ENCODE measurements around the gene NAV2.
"Not testable (repeated sequence)": the region's sequence is repeated elsewhere in the genome, so short reads cannot be mapped to it uniquely, and the experiment has no call there.

NAV2 gene

GRCh38 chr11:19985111-19985510 is 272.5 kb downstream of the NAV2 start:
- no peak for DNase-seq

- no peak for DNase-seq
Measured at GRCh38 chr11:19987331-19987801, 274.7 kb downstream of the NAV2 start.

GRCh38 chr11:19988598-19988997 is 276.0 kb downstream of the NAV2 start:
- no peak for DNase-seq

GRCh38 chr11:19989191-19989590 is 276.6 kb downstream of the NAV2 start:
- DNase-seq: no peak

- no peak for DNase-seq
Measured at GRCh38 chr11:19992162-19992561, 279.5 kb downstream of the NAV2 start.

- no peak for DNase-seq
Measured at GRCh38 chr11:19992998-19993397, 280.4 kb downstream of the NAV2 start.

- DNase-seq: no peak
Measured at GRCh38 chr11:19994672-19995071, 282.0 kb downstream of the NAV2 start.

- DNase-seq: no peak
Measured at GRCh38 chr11:19995145-19995544, 282.5 kb downstream of the NAV2 start.

GRCh38 chr11:19996571-19996970 is 283.9 kb downstream of the NAV2 start:
- DNase-seq: no peak

GRCh38 chr11:20000022-20000350 is 287.3 kb downstream of the NAV2 start:
- no peak for DNase-seq

- DNase-seq: no peak
Measured at GRCh38 chr11:20000351-20001134, 287.9 kb downstream of the NAV2 start.

- DNase-seq: no peak
Measured at GRCh38 chr11:20002312-20003216, 289.9 kb downstream of the NAV2 start.

GRCh38 chr11:20003351-20003750 is 290.7 kb downstream of the NAV2 start:
- peak; percentile 2 for DNase-seq

GRCh38 chr11:20004866-20005265 is 292.2 kb downstream of the NAV2 start:
- DNase-seq: no peak

GRCh38 chr11:20005747-20006146 is 293.1 kb downstream of the NAV2 start:
- DNase-seq: no peak

- DNase-seq: not testable (repeated sequence)
Measured at GRCh38 chr11:20006618-20007017, 294.0 kb downstream of the NAV2 start.

GRCh38 chr11:20007386-20007785 is 294.7 kb downstream of the NAV2 start:
- no peak for DNase-seq

- DNase-seq: no peak
Measured at GRCh38 chr11:20008190-20008870, 295.7 kb downstream of the NAV2 start.

- DNase-seq: no peak
Measured at GRCh38 chr11:20008871-20009644, 296.4 kb downstream of the NAV2 start.

- DNase-seq: no peak
Measured at GRCh38 chr11:20010156-20010850, 297.7 kb downstream of the NAV2 start.

- no peak for DNase-seq
Measured at GRCh38 chr11:20010851-20011225, 298.2 kb downstream of the NAV2 start.

Data from NCI-H2171 (cell line).